ENCODE data around the gene RAB11B. TPM values are rescaled to one million over a fixed set of nuclear protein-coding genes. Genes with fewer than 3 reads are reported as not detected.
A peak's percentile ranks its signal among the peaks of the same experiment; 100 is the strongest.

Gene RAB11B
- total and polyA plus RNA-seq, 2 of the 13 experiments (the other 11 are each of a cell fraction or from before 2014, with no cell fraction given): 6.0 to 28.4 TPM

DNA sequence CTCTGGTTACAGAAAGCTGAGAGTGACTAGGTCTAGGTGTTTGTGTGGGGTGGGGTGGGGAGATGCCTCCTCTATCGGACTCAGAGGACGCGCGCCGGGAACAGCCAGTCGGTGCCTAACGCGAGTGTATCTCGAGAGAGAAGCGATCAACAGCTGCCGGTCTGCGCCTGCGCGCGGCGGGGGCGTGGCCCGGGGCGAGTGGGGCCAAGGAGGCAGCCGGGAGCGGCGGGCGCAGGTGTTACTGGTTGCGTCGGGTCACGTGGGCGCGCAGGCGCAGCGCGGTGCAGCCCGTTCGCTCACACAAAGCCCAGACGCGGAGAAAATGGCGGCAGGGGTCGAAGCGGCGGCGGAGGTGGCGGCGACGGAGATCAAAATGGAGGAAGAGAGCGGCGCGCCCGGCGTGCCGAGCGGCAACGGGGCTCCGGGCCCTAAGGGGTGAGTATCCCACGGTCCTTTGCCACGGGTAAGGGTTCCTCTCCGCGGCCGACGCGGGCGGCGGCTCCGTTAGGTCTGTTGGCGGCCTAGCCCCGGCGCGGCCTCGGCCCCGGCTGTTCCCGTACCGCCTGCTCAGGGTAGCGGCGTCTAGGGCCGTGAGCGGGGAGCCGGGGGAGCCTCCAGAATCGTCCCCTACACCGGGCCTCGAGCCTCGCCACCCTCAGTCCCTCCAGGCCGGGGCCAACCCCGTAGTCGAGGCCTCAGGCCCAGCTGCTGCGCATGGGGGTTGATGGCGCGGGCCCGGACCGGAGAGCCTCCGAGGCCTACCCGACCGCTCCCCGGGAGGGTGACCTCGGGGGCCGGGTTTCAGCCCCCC lies 54.7 kb downstream of the RAB11B start, which contains the start of gene HNRNPM (continued):
- TF ChIP-seq SALL2 (CRISPR knock-in tag; IDR thresholded peaks at IDR 0.05): peak; percentile 43; the same call in 1 of the 2 replicates
- TF ChIP-seq PPARG (CRISPR knock-in tag; conservative IDR thresholded peaks at IDR 0.05): no peak

DNA sequence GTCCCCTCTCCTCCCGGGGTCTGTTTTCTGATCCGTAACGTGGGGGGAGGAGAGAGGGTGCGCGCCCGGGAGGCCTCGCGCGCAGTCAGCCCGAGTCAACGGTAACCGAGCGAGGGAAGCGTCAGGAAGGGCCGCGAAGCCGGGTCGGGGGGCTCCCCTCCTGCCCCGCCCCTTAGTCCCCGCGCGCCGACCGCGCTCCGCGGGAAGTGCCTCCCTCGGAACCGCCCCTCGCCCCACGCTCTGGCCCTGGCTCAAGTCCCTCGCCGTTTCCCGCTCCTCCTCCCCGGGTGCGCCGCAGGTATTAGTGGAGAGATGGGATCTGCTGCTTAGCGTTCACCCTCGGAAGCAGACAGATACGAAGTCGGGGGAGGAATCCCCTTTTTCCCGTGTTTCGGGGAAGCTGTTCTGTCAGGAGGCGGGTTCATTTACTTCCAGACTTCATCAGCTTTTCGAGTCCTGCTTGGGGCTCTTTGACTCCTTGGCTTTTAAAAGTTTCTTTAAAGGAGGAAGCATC lies 55.4 kb downstream of the RAB11B start:
- Histone ChIP-seq H4K20me1 (ENCODE audit: insufficient read depth, low read length) (peaks cover 52% of the 10 kb centered on the region), H3K36me3 (replicated peaks in 1 of 2; ENCODE audit: control insufficient read depth in 1 of 2, insufficient read depth in 2 of 2, low read length in 2 of 2) (peaks cover 6 to 10% of the 10 kb centered on the region in 2 experiments; a peak in 4 of 5 replicates), H3K9me3 (ENCODE audit: low read length) (no peaks in the 10 kb centered on the region), H3K27ac (ENCODE audit: extremely low read length, insufficient read depth, low read length) (peak overlapping the region; percentile 95), H3K4me1 (ENCODE audit: insufficient read depth, low read length) (peaks cover 77% of the 10 kb centered on the region), H3K27me3 (ENCODE audit: control insufficient read depth in 1 of 2, insufficient read depth in 2 of 2, low read length in 2 of 2) (no peaks in the 10 kb centered on the region), H3K4me2 (ENCODE audit: low read depth, low read length) (peak overlapping the region; percentile 92), H3K9ac (ENCODE audit: insufficient read depth, low read depth, low read length) (peak overlapping the region; percentile 100), H3K4me3 (replicated peaks in 1 of 3; ENCODE audit: insufficient read depth in 1 of 3, low read depth in 2 of 3, low read length in 3 of 3) (peak overlapping the region; percentile 93 to 99 (median 99)), H3K79me2 (ENCODE audit: insufficient read depth, low read length) (peaks cover 56% of the 10 kb centered on the region), H2AFZ (ENCODE audit: low read length) (no peak overlapping the region)
- ATAC-seq (peak; percentile 17), FAIRE-seq (no peak), DNase-seq (ENCODE audit: low spot score) (no peak)
- intact Hi-C loops (cut with micrococcal nuclease; ENCODE audit: unreplicated experiment) (loop anchor here (5.0 to 10.0 kb wide), 2 partner anchors 33 to 91 kb away; partner anchors contain the start of gene MARCHF2), in situ Hi-C loops (cut with HindIII; ENCODE audit: extremely low pct_ligation_motif_present, low pct_unique_long_range_greater_than_20kb) (no loop called here)
- CTCF ChIA-PET (ENCODE audit: low intra/inter-chr PET ratio, low total read pairs): no interaction called here
- 0% methylated on average over 6 of the region's 45 CpGs for WGBS (ENCODE audit: low lambda C conversion rate)
- no TSS peak for BruUV-seq (replicated peaks)
- POLR2A ChIA-PET: interaction anchor here (1.7 to 3.6 kb wide), 4 partner anchors 10 to 33 kb away, joined by 5 to 82 read pairs (median 16); partner anchors contain the start of gene MARCHF2
- TF ChIP-seq ZNF543 (CRISPR knock-in tag; IDR thresholded peaks at IDR 0.05) (no peak), ZC3H4 (CRISPR knock-in tag; IDR thresholded peaks at IDR 0.05; ENCODE audit: borderline replicate concordance) (no peak), ZFX (CRISPR knock-in tag; IDR thresholded peaks at IDR 0.05; ENCODE audit: low read depth) (0 out of 2 replicates have a peak, but pooled peaks have one; percentile 3), ZSCAN20 (CRISPR knock-in tag; IDR thresholded peaks at IDR 0.05; ENCODE audit: borderline replicate concordance) (peak; percentile 0; the same call in 1 of the 2 replicates), MAF1 (CRISPR knock-in tag; IDR thresholded peaks at IDR 0.05; ENCODE audit: borderline replicate concordance) (peak; percentile 20; the same call in 1 of the 2 replicates), AGO1 (IDR thresholded peaks at IDR 0.05; ENCODE audit: low read depth, low read length, poor library complexity, severe bottlenecking) (peak; percentile 89), ZNF446 (CRISPR knock-in tag; IDR thresholded peaks at IDR 0.05) (0 out of 2 replicates have a peak, but pooled peaks have one; percentile 23), KMT2A (CRISPR knock-in tag; IDR thresholded peaks at IDR 0.05) (no peak), ZNF101 (CRISPR knock-in tag; IDR thresholded peaks at IDR 0.05; ENCODE audit: borderline replicate concordance, low read depth) (no peak), ZNF670 (CRISPR knock-in tag; IDR thresholded peaks at IDR 0.05; ENCODE audit: borderline replicate concordance) (0 out of 2 replicates have a peak, but pooled peaks have one; percentile 49)
- TF ChIP-seq, protein P1, sequence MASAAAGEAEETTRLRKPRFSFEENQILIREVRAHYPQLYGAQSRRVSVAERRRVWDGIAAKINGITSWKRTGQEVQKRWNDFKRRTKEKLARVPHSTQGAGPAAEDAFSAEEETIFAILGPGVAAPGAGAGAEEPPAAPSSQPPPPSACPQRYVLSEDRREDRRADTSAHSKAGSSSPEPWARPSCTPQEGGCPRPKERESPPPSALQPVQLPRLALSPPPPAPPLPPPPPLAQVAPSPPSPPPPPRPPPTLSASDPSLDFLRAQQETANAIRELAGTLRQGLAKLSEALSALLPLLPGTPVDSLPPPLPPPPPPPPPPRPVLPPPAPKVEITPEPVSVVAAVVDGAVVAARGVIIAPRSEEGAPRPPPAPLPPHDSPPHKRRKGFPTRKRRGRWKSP (CRISPR knock-in tag; IDR thresholded peaks at IDR 0.05): no peak
- TF ChIP-seq, protein P2, sequence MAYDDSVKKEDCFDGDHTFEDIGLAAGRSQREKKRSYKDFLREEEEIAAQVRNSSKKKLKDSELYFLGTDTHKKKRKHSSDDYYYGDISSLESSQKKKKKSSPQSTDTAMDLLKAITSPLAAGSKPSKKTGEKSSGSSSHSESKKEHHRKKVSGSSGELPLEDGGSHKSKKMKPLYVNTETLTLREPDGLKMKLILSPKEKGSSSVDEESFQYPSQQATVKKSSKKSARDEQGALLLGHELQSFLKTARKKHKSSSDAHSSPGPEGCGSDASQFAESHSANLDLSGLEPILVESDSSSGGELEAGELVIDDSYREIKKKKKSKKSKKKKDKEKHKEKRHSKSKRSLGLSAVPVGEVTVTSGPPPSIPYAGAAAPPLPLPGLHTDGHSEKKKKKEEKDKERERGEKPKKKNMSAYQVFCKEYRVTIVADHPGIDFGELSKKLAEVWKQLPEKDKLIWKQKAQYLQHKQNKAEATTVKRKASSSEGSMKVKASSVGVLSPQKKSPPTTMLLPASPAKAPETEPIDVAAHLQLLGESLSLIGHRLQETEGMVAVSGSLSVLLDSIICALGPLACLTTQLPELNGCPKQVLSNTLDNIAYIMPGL (CRISPR knock-in tag; IDR thresholded peaks at IDR 0.05; ENCODE audit: borderline replicate concordance in 1 of 2, low read depth in 1 of 2): peak in 1 of 2 experiments; percentile 11; a peak in 1 of 4 replicates
- TF ChIP-seq, protein P3, sequence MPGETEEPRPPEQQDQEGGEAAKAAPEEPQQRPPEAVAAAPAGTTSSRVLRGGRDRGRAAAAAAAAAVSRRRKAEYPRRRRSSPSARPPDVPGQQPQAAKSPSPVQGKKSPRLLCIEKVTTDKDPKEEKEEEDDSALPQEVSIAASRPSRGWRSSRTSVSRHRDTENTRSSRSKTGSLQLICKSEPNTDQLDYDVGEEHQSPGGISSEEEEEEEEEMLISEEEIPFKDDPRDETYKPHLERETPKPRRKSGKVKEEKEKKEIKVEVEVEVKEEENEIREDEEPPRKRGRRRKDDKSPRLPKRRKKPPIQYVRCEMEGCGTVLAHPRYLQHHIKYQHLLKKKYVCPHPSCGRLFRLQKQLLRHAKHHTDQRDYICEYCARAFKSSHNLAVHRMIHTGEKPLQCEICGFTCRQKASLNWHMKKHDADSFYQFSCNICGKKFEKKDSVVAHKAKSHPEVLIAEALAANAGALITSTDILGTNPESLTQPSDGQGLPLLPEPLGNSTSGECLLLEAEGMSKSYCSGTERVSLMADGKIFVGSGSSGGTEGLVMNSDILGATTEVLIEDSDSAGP (CRISPR knock-in tag; IDR thresholded peaks at IDR 0.05; ENCODE audit: borderline replicate concordance): peak; percentile 26; the same call in 1 of the 2 replicates
